HG03460 (cell line): ENCODE data around the gene HBG2.
"Not testable (repeated sequence)": the region's sequence is repeated elsewhere in the genome, so short reads cannot be mapped to it uniquely, and the experiment has no call there.

ENCODE experiments used
- ATAC-seq: cut with Tn5 transposase; IDR thresholded peaks from one replicate; pipeline ENCODE4 v1.9.1; 2021; ENCODE audit not compliant: unreplicated experiment

Gene HBG2

DNA sequence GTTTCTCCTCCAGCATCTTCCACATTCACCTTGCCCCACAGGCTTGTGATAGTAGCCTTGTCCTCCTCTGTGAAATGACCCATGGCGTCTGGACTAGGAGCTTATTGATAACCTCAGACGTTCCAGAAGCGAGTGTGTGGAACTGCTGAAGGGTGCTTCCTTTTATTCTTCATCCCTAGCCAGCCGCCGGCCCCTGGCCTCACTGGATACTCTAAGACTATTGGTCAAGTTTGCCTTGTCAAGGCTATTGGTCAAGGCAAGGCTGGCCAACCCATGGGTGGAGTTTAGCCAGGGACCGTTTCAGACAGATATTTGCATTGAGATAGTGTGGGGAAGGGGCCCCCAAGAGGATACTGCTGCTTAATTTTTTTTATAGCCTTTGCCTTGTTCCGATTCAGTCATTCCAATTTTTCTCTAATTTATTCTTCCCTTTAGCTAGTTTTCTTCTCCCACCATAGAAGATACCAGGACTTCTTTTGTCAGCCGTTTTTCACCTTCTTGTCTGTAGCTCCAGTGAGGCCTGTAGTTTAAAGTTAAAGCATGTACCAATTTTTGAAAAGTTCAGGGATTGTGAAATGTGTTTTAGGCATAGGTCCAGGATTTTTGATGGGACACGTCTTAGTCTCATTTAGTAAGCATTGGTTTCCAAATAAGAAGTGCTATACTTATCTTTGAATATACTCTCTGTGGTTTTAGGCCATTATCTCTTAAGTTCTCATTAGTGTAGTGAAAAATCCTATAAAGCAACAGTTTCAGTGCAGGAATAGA, at the start of gene HBG2:
TSS of gene HBG2 (minus strand) at position 136 of the 768 bp plus-strand sequence. CDS start at position 83, 53 bp downstream.
- not testable (repeated sequence) for ATAC-seq

DNA sequence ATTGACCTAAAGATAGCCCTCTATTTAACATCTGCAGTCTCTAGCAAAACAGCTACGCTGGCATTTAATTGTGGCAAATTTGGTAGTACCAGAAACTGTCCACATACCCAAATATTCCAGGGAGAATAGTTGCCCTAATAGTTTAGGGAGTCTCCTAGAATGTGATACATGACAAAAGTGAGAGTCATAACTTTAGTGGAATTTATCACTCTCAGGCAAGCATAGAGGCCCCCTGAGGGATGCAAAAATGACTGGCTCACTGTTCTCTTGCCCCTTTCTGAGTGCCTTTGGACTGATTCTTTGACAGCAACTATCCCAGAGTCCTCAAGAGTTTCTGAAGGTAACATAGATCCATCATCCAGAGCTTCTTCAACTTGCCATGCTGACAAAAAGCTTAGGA, 49.5 kb upstream of the HBG2 start:
- ATAC-seq = no peak

DNA sequence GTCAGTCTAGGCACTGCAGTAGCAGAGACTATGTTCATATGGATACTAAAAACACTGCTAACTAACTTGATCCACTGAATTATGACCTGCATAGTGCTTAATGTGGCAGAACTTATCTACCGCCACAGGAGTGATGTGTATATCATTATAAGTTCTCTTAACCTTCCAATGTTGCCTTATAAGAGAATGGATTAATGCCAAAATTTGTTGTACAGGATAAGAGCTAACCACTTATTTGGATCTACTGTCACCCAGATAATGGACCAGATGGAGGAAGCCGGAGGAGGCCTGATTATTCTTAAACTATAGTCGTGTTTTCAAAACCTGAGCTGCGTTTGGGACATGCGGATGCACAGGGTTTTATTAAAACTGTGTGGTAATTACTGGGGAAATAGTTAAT, 49.0 kb upstream of the HBG2 start:
- no peak for ATAC-seq

DNA sequence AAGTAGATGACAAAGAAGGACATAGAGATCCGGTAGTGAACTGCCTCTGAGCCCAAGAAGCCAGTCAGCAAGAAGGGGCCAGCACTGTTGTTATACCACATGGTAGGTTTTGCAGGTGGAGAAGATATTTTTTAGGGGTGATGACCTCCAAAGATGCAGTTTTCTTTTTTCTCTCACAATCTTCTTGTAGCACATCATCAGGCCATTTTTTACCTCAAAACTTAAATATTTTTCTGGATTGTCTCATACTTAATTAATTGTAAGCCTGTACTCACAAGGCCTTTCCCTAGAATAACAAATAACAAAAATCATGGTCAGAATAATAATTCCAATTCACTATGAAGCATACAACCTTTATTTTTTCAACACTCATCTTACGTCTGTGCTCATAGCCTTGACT, 47.3 kb upstream of the HBG2 start, which contains the start of gene OR51B4:
TSS of gene OR51B4 (minus strand) at position 101 of the 400 bp plus-strand sequence. CDS start at position 101, 0 bp downstream.
- ATAC-seq = no peak

DNA sequence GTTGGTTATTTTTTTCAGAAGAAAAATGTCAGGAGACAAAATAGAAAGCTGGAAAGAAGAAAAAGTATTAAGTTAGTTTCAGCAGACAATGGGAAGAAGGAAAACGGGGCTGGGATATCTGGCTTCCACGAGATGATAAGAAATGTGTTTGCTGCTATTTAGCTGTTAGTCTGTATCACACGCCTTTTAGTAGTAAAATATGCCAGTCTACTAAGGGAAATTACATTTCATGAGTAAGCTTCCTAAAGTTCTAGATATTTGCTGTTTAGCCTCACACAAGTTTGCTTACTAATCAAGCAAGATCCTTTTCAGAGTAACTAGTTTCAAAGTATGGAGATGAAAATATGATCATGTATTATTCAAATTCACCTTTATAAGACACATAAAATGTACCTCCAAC, 45.7 kb upstream of the HBG2 start:
- ATAC-seq = no peak

DNA sequence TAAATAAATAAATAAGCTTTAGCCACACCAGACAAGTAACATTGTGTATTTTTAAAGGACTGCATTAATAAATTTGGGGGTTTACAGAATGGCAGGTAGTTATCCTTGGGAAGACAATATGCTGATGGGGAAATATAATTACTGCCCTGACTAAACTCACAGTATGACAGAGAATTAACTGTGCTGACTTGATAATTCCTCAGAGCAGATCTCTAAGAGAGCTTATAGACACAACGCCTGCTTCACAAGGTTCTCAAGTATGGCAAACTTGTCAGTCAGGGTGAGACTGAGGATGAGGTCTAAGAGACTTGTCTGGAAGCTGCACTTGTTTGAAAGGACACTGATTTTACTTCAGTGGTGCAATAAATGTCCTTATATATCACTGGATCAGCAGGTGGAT, 43.9 kb upstream of the HBG2 start:
- ATAC-seq = no peak

DNA sequence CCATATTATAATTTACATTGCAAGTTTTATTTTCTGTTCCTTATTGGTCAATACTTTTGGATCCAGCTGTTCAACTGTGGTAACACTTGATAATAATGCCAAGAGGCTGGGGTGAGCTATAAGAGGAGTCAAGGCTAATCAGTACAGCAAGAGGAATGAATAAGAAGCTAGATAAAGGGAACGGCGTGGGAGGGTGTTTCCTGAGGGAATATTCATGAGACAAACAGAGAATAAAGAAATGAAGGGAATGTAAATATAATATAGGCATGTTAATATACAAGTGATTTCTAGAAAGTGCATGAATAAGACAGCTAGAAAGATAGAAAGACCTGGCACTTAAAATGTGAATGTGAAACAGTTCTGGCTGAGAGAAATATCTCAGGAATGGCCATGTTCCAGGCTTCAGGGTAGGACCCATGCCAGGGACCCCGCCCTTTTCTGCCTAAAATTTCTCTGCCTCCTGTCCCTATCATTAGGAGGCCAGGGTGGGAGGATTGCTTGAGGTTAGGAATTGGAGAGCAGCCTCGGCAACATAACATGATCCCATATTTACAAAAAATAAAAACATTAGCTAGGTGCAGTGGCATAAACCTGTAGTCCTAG, 43.2 kb upstream of the HBG2 start:
- no peak for ATAC-seq

DNA sequence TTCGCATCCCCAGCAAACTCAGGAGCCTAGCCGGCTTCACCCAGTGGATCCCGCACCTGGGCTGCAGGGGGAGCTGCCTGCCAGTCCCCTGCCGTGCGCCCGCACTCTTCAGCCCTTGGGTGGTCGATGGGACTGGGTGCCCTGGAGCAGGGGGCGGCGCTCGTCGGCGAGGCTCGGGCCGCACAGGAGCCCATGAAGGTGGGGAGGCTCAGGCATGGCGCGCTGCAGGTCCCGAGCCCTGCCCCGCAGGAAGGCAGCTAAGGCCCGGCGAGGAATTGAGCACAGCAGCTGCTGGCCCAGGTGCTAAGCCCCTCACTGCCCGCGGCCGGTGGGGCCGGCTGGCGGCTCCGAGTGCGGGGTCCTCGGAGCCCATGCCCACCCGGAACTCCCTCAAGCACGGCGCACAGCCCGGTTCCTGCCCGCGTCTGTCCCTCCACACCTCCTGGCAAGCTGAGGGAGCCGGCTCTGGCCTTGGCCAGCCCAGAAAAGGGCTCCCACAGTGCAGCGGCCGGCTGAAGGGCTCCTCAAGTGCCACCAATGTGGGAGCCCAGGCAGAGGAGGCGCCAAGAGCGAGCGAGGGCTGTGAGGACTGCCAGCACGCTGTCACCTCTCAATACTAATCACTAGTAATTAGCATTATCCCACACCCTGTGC, 39.9 kb upstream of the HBG2 start:
- ATAC-seq = not testable (repeated sequence)

DNA sequence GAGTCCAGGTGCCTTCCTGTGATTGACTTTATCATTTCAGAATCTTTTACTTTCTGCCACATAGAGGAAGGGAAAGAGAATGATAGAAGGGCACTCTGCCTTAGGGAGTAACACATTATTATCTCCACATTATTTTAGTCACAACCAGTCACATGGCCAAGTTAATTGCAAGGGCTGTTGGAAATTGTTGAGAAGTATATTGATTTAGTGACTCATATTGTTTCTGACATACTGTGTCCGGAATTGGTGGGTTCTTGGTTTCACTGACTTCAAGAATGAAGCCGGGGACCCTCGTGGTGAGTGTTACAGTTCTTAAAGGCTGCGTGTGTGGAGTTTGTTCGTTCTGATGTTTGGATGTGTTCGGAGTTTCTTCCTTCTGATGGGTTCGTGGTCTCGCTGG, 38.4 kb upstream of the HBG2 start:
- no peak for ATAC-seq

DNA sequence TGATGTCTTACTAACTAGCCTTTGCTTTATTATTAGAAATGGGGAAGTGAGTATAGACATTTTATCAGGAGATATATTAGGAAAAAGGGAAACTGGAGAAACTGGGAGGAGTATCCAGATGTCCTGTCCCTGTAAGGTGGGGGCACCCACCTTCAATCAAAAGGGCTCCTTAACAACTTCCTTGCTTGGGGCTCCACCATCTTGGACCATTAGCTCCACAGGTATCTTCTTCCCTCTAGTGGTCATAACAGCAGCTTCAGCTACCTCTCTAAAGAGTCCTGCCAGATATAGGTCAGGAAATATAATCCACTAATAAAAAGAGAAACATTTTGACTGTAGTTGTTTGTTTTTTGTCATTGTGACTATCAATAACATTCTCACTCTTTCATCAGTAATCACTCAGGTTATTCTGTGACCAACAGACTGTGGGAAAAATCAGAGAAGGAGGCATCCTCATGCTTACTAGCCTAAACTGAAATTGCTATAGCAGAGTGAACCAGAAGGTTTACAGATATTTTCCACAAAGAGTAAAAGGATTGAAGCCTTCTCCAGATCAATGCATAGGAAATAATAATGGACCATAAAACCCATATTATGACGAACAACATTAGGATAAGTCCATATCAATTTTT, 36.7 kb upstream of the HBG2 start:
- ATAC-seq = peak; percentile 95

DNA sequence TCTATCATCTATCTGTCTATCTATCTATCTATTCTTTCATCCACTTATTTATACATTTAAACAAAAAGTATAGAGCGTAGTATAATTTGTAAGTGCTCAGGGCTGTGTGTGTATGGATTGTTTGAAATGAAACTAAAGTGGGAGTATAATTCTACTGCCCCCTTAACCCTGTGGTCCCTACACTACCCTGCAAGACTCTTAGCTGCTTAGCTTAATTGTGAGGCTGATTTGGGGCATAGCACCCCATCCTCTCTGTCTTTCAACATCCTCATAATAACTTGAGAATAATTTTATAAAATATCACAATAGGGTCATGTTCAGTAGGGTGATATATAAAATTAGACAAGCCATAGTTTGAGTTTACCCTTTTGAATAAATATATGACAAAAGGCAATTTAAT, 35.5 kb upstream of the HBG2 start:
- no peak for ATAC-seq

DNA sequence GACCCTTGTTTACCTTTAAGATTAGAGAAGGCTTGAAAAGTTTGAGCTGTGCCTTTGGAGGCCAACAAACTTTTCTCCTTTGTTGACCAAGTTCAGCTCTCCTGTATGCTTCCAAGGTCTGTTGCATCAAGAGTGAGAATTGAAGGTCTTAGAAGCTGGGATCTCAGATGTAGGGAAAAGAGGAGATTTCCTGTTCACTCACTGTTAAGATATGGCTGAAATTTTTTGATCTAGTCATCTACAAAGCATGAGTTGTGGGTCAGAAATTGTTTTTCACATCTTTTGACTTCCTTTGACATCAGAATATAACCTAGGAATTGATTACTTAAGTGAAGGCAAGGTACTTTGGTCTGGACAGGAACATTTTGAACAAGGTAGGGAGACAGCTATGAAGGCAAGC, 35.1 kb upstream of the HBG2 start:
- ATAC-seq = no peak

DNA sequence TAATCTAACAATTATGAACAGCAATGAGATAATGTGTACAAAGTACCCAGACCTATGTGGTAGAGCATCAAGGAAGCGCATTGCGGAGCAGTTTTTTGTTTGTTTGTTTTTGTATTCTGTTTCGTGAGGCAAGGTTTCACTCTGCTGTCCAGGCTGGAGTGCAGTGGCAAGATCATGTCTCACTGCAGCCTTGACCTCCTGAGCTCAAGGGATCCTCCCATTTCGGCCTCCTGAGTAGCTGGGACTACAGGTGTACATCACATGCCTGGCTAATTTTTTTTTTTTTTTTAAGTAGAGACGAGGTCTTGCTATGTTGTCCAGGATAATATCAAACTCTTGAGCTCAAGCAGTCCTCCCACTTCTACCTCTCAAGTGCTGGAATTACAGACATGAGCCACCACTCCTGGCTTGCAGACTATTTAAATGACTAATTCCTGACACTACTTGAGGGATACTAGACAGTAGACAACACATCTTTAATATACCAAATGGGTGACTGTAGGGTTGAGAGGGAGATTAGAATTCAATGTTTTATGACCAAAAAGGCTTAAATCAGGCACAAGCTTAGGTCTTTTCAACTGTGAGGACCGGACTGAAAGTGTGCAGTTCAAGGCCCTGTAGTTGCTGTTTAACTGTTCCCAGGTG, 34.4 kb upstream of the HBG2 start:
- ATAC-seq = no peak

DNA sequence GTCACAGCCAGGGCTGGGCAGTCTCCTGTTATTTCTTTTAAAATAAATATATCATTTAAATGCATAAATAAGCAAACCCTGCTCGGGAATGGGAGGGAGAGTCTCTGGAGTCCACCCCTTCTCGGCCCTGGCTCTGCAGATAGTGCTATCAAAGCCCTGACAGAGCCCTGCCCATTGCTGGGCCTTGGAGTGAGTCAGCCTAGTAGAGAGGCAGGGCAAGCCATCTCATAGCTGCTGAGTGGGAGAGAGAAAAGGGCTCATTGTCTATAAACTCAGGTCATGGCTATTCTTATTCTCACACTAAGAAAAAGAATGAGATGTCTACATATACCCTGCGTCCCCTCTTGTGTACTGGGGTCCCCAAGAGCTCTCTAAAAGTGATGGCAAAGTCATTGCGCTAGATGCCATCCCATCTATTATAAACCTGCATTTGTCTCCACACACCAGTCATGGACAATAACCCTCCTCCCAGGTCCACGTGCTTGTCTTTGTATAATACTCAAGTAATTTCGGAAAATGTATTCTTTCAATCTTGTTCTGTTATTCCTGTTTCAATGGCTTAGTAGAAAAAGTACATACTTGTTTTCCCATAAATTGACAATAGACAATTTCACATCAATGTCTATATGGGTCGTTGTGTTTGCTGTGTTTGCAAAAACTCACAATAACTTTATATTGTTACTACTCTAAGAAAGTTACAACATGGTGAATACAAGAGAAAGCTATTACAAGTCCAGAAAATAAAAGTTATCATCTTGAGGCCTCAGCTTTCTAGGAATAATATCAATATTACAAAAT, 33.7 kb upstream of the HBG2 start:
- ATAC-seq = no peak

DNA sequence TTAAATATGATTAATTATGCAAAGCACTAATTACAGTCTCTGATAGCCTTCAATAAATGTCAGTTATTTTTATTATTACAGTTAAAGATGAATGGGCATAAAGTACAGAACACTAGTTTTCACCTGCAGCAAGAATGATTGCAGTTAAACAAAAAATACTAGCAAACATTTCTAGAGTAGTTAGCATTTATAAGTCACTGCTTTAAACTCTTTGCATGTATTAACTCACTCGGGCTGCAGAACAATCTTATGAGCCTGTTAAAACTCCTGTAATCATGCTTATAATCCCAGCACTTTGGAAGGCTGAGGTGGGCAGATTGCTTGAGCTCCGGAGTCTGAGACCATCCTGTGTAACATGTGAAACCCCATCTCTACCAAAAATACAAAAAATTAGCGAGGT, 32.3 kb upstream of the HBG2 start:
- ATAC-seq = no peak

DNA sequence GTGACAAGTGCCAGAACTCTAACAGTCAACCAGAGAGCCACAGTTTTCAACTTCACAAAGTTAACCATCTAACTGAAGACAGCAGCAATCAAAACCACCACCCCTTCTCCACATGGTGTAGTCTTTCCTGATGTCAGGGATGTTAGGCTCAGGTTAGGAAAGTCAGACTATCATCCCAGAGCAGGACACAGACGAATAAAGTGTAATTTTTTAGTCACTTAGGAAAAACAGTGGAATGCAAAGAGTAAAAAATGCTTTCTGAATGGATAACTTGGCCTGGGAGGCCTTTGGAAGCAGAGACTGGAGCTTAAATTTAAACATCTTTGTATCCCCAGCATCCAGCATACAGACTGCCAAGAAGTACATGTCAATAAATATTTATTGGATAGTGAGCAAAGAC, 31.8 kb upstream of the HBG2 start:
- ATAC-seq = no peak

DNA sequence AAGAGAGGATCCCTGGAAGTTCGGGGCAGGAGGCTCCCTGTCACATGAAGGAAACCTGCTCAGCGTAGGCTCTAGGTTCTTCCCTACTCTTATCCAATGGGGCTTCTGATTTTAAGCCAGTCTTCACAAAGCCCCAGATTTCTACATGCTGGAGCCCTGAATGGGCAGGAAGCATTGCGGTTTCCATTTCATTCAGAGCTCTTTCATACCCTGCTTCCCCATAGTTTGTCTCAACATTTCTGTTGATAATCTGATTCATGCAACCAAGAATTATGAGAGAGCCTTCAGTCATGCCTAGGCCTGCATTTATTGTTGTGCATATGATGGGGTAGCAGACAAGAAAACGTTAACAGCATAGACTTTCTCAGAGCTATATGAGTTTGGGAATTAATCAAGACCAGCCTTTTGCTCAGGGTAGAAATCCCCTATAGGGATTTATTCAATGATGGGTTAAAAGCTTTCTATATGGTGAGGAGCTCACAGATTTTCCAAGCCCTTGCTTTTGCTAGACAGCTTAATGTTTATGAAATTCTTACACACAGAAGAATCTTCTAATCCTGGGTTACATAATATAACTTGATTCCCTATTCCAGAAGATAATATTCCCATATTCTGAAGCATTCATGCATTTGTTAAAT, 31.2 kb upstream of the HBG2 start:
- no peak for ATAC-seq

DNA sequence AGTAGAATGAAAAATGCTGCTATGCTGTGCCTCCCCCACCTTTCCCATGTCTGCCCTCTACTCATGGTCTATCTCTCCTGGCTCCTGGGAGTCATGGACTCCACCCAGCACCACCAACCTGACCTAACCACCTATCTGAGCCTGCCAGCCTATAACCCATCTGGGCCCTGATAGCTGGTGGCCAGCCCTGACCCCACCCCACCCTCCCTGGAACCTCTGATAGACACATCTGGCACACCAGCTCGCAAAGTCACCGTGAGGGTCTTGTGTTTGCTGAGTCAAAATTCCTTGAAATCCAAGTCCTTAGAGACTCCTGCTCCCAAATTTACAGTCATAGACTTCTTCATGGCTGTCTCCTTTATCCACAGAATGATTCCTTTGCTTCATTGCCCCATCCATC, 30.1 kb upstream of the HBG2 start:
- ATAC-seq = no peak

DNA sequence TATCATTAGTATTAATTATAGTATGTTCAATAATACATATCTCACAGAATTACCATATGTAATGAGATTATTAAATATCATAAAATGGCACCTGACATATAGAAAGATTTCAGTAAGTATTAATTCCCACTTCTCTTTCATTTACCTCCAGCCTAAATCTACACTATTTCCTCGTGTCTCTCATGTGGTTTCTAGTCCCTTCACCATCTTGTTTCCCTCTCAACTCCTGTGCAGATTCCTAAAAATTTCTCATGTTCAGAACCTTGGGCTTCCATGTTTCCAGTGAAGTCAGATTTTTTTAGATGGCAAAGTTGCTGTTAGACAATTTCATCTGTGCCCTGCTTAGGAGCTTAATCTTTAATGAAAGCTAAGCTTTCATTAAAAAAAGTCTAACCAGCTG, 29.3 kb upstream of the HBG2 start:
- ATAC-seq = no peak

DNA sequence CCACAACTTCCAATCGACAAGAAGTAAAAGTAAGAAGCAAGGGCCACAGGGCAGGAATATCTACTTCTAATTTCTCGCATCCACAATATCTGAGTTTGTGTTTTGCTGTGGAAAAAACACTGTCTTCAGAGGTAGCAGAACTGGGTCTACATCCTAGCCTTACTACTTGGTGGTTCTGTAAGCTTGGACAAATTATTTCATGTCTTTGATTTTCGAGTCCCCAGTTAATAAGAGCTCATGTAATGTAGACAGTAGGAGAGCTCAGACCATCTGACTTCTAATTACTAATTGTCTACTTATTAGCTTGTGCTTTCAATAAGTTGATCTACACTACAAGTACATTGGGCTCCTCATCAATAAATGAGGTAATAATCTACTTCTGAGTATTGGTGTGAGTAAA, 28.5 kb upstream of the HBG2 start:
- ATAC-seq = no peak
